ENCODE data around the gene IGLL5. TPM values are rescaled to one million over a fixed set of nuclear protein-coding genes. Genes with fewer than 3 reads are reported as not detected.
A peak's percentile ranks its signal among the peaks of the same experiment; 100 is the strongest.

IGLL5 gene
- total RNA-seq, 2 experiments from 2014 or later: not detected

- DNase-seq (no peak), ATAC-seq (no peak)
- peaks cover 7% of the 10 kb centered on the region for H3K9me3 Mint-ChIP-seq
- ChIA-PET CTCF (interaction anchor here (0.9 to 4.4 kb wide), 10 partner anchors 9 to 119 kb away, joined by 3 to 24 read pairs (median 4); no protein-coding TSS in a partner anchor), POLR2A (interaction anchor here (1.0 kb wide), 1 partner anchor 39 kb away, joined by 3 read pairs; no protein-coding TSS in a partner anchor)
- no peak overlapping the region for H3K27ac Mint-ChIP-seq
- no peaks in the 10 kb centered on the region for H3K4me1 Mint-ChIP-seq (ENCODE audit: low read depth)
- TF ChIP-seq, protein P1, sequence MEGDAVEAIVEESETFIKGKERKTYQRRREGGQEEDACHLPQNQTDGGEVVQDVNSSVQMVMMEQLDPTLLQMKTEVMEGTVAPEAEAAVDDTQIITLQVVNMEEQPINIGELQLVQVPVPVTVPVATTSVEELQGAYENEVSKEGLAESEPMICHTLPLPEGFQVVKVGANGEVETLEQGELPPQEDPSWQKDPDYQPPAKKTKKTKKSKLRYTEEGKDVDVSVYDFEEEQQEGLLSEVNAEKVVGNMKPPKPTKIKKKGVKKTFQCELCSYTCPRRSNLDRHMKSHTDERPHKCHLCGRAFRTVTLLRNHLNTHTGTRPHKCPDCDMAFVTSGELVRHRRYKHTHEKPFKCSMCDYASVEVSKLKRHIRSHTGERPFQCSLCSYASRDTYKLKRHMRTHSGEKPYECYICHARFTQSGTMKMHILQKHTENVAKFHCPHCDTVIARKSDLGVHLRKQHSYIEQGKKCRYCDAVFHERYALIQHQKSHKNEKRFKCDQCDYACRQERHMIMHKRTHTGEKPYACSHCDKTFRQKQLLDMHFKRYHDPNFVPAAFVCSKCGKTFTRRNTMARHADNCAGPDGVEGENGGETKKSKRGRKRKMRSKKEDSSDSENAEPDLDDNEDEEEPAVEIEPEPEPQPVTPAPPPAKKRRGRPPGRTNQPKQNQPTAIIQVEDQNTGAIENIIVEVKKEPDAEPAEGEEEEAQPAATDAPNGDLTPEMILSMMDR (IDR thresholded peaks at IDR 0.05): no peak
- H3K36me3 Mint-ChIP-seq (ENCODE audit: low read depth): peaks cover 2% of the 10 kb centered on the region
- intact Hi-C loops (cut with micrococcal nuclease): no loop called here
- no peaks in the 10 kb centered on the region for H3K27me3 Mint-ChIP-seq
- H3K4me3 Mint-ChIP-seq: no peak overlapping the region
Measured at GRCh38 chr22:22872722-22873708, 14.6 kb upstream of the IGLL5 start.

GRCh38 chr22:22877523-22878210 lies 9.9 kb upstream of the IGLL5 start:
- ChIA-PET CTCF (interaction anchor here (0.6 to 2.7 kb wide), 41 partner anchors 8 to 168 kb away, joined by 3 to 29 read pairs (median 5); no protein-coding TSS in a partner anchor), POLR2A (no interaction called here)
- Mint-ChIP-seq H3K27me3 (no peaks in the 10 kb centered on the region), H3K9me3 (peaks cover 7% of the 10 kb centered on the region), H3K27ac (no peak overlapping the region), H3K4me1 (ENCODE audit: low read depth) (peaks cover 2% of the 10 kb centered on the region), H3K36me3 (ENCODE audit: low read depth) (peaks cover 2% of the 10 kb centered on the region), H3K4me3 (no peak overlapping the region)
- peak; percentile 77 for DNase-seq
- TF ChIP-seq, protein P1 (IDR thresholded peaks at IDR 0.05): peak; percentile 82
- intact Hi-C loops (cut with micrococcal nuclease): no loop called here
- ATAC-seq: no peak

- Mint-ChIP-seq H3K4me3 (no peak overlapping the region), H3K27ac (no peak overlapping the region), H3K9me3 (peaks cover 7% of the 10 kb centered on the region), H3K36me3 (ENCODE audit: low read depth) (peaks cover 2% of the 10 kb centered on the region), H3K27me3 (no peaks in the 10 kb centered on the region), H3K4me1 (ENCODE audit: low read depth) (peaks cover 2% of the 10 kb centered on the region)
- TF ChIP-seq, protein P1 (IDR thresholded peaks at IDR 0.05): no peak
- intact Hi-C loops (cut with micrococcal nuclease): no loop called here
- ChIA-PET POLR2A (no interaction called here), CTCF (interaction anchor here (0.7 to 2.7 kb wide), 22 partner anchors 9 to 1846 kb away, joined by 3 to 29 read pairs (median 6); no protein-coding TSS in a partner anchor)
- DNase-seq (no peak), ATAC-seq (no peak)
Measured at GRCh38 chr22:22878211-22878570, 9.4 kb upstream of the IGLL5 start.

DNA sequence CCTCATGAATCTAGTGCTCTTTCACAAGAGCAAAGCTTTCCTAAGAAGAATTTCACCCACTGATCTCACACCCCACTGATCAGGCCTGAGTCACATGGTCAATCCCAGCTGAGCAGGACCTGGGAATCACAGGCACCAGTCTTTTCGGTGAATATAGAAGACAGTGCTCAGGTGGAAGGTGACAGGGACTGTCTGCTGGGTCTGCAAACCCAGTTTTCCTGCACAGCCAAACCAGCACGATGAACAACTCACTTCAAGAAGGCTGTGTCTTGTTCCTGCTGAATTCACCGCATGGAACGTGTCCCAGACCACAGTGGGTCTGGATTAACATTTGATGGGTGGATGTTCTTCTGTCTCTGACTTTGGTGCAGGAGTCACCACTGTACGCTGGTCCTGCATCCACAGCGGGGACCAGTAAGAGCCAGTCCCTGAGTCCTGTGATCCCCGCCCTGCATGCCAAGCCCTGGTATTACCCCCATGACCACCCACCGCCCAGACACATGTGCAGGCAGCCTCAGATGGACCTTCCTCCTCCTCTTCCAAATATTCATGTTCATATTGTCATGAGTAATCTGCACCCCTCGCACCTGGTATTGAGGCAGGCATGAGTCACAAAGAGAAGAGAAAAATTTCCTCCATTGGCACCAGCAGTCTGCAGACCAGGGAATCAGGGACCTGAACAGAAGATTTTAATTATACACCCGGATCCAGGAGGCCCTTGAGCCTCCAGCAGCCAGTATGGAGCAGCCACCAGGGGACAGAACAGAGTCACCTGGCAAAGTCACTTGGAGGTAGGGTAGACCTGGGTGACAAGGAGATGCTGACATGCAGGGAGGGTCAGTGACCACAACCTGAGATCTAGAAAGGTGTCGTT lies 8.6 kb upstream of the IGLL5 start:
- H3K27me3 Mint-ChIP-seq: no peaks in the 10 kb centered on the region
- DNase-seq (no peak), ATAC-seq (no peak)
- no peaks in the 10 kb centered on the region for H3K36me3 Mint-ChIP-seq (ENCODE audit: low read depth)
- CTCF ChIA-PET: interaction anchor here (0.7 to 8.3 kb wide), 21 partner anchors 15 to 1845 kb away, joined by 3 to 122 read pairs (median 8); no protein-coding TSS in a partner anchor
- TF ChIP-seq, protein P1 (IDR thresholded peaks at IDR 0.05): peak; percentile 27
- no peak overlapping the region for H3K27ac Mint-ChIP-seq
- peaks cover 2% of the 10 kb centered on the region for H3K9me3 Mint-ChIP-seq
- peaks cover 5% of the 10 kb centered on the region for H3K4me1 Mint-ChIP-seq (ENCODE audit: low read depth)
- intact Hi-C loops (cut with micrococcal nuclease): no loop called here
- H3K4me3 Mint-ChIP-seq: no peak overlapping the region
- POLR2A ChIA-PET: interaction anchor here (0.5 kb wide), 1 partner anchor 46 kb away, joined by 3 read pairs; no protein-coding TSS in a partner anchor
